HepG2 (cell line): ENCODE measurements around the gene OBSL1. TPM values are rescaled to one million over a fixed set of nuclear protein-coding genes. Genes with fewer than 3 reads are reported as not detected.
A peak's percentile ranks its signal among the peaks of the same experiment; 100 is the strongest.

ENCODE experiments used
- ATF7 ChIP-seq, 2 experiments: fragments of 450-650 bp in 1 of 2; sonication (generic) in 1 of 2; formaldehyde crosslinking in 1 of 2; IDR thresholded peaks; 2 replicates each; pipeline versions ENCODE4 v1.4.0 to v1.6.1; 2016 to 2020; ENCODE audit warnings: antibody characterized with exemption in 1 of 2, mild to moderate bottlenecking in 1 of 2, missing genetic modification reagents in 1 of 2
- ISL2 ChIP-seq: sonication (generic); formaldehyde crosslinking; IDR thresholded peaks from 2 replicates; pipeline ENCODE4 v1.5.0; 2020; ENCODE audit warnings: missing genetic modification reagents
- KMT2B ChIP-seq: IDR thresholded peaks from 2 replicates; pipeline ENCODE4 v1.6.1; 2016; ENCODE audit warnings: missing genetic modification reagents, missing compliant biosample characterization
- MED1 ChIP-seq: sonication (generic); formaldehyde crosslinking; IDR thresholded peaks from 2 replicates; pipeline ENCODE4 v1.4.0; 2020; ENCODE audit warnings: missing genetic modification reagents
- NFATC3 ChIP-seq: sonication (generic); formaldehyde crosslinking; IDR thresholded peaks from 2 replicates; pipeline ENCODE4 v1.5.1; 2020; ENCODE audit warnings: mild to moderate bottlenecking, missing genetic modification reagents
- NPAS2 ChIP-seq: sonication (generic); formaldehyde crosslinking; IDR thresholded peaks from 2 replicates; pipeline ENCODE4 v1.8.0; 2022; ENCODE audit warnings: mild to moderate bottlenecking, missing genetic modification reagents, borderline replicate concordance
- NR1H2 ChIP-seq: sonication (generic); formaldehyde crosslinking; IDR thresholded peaks from 2 replicates; pipeline ENCODE4 v1.8.1; 2022; ENCODE audit warnings: low read depth, missing genetic modification reagents, borderline replicate concordance
- TAF15 ChIP-seq: fragments of 200-400 bp; formaldehyde crosslinking; IDR thresholded peaks from one replicate; pipeline ENCODE4 v1.6.1; 2018; ENCODE audit warnings: mild to moderate bottlenecking, low read depth, low read length; ENCODE audit not compliant: poor library complexity, severe bottlenecking
- XBP1 ChIP-seq: sonication (generic); formaldehyde crosslinking; IDR thresholded peaks from 2 replicates; pipeline ENCODE4 v1.5.0; 2020; ENCODE audit warnings: missing genetic modification reagents
- ZBTB14 ChIP-seq: sonication (generic); formaldehyde crosslinking; IDR thresholded peaks from 2 replicates; pipeline ENCODE4 v1.4.0; 2020; ENCODE audit warnings: missing genetic modification reagents
- ZNF230 ChIP-seq: sonication (generic); formaldehyde crosslinking; IDR thresholded peaks from 2 replicates; pipeline ENCODE4 v1.4.0; 2020; ENCODE audit warnings: mild to moderate bottlenecking, missing genetic modification reagents
- ZNF570 ChIP-seq: sonication (generic); formaldehyde crosslinking; IDR thresholded peaks from 2 replicates; pipeline ENCODE4 v1.4.0; 2020; ENCODE audit warnings: mild to moderate bottlenecking, missing genetic modification reagents, borderline replicate concordance
- ZNF639 ChIP-seq: conservative IDR thresholded peaks from 2 replicates; pipeline ENCODE4 v1.6.1; 2018; ENCODE audit warnings: missing genetic modification reagents
- ZNF644 ChIP-seq: IDR thresholded peaks from 2 replicates; pipeline ENCODE4 v1.6.1; 2016; ENCODE audit warnings: low read depth
- polyA plus RNA-seq, 8 experiments: library from polyadenylated mRNA; depleted of rRNA in 3 of 8; stranded (reverse) in 7 of 8; unstranded in 1 of 8; fragments of >200 nt; fragmentation: Illumina TruSeq in 4 of 8; extraction: Trizol in 4 of 8; gene quantifications; 2 replicates each; pipeline versions ENCODE4 v1.2.1 to v1.2.3, GENCODE V29; 2011 to 2016; ENCODE audit warnings: low read depth in 4 of 8, missing spikeins in 1 of 8, mixed read lengths in 1 of 8; ENCODE audit not compliant: insufficient read depth in 1 of 8
- total RNA-seq, 5 experiments: library from RNA; depleted of rRNA; stranded (reverse); fragments of >200 nt; fragmentation: Illumina TruSeq; extraction: Trizol; gene quantifications; 2 replicates each; pipeline ENCODE4 v1.2.3, GENCODE V29; 2016; ENCODE audit warnings: low read depth in 1 of 5
- TF ChIP-seq, protein P1 (sequence below): sonication (generic); formaldehyde crosslinking; IDR thresholded peaks from 2 replicates; pipeline ENCODE4 v1.9.0; 2021; ENCODE audit warnings: mild to moderate bottlenecking, missing genetic modification reagents
- TF ChIP-seq, protein P2 (sequence below): sonication (generic); formaldehyde crosslinking; conservative IDR thresholded peaks from 2 replicates; pipeline ENCODE4 v1.8.1; 2023; ENCODE audit warnings: missing genetic modification reagents
- TF ChIP-seq, protein P3 (sequence below): sonication (generic); formaldehyde crosslinking; IDR thresholded peaks from 2 replicates; pipeline ENCODE4 v1.8.0; 2022; ENCODE audit warnings: mild to moderate bottlenecking, missing genetic modification reagents, moderate library complexity

The OBSL1 gene
- total and polyA plus RNA-seq, 2 of the 13 experiments (the other 11 are each of a cell fraction or from before 2014, with no cell fraction given) = 86.7 to 218 TPM

GRCh38 chr2:219576505-219577388, 5.4 kb upstream of the OBSL1 start (continued):
- TF ChIP-seq, protein P1, sequence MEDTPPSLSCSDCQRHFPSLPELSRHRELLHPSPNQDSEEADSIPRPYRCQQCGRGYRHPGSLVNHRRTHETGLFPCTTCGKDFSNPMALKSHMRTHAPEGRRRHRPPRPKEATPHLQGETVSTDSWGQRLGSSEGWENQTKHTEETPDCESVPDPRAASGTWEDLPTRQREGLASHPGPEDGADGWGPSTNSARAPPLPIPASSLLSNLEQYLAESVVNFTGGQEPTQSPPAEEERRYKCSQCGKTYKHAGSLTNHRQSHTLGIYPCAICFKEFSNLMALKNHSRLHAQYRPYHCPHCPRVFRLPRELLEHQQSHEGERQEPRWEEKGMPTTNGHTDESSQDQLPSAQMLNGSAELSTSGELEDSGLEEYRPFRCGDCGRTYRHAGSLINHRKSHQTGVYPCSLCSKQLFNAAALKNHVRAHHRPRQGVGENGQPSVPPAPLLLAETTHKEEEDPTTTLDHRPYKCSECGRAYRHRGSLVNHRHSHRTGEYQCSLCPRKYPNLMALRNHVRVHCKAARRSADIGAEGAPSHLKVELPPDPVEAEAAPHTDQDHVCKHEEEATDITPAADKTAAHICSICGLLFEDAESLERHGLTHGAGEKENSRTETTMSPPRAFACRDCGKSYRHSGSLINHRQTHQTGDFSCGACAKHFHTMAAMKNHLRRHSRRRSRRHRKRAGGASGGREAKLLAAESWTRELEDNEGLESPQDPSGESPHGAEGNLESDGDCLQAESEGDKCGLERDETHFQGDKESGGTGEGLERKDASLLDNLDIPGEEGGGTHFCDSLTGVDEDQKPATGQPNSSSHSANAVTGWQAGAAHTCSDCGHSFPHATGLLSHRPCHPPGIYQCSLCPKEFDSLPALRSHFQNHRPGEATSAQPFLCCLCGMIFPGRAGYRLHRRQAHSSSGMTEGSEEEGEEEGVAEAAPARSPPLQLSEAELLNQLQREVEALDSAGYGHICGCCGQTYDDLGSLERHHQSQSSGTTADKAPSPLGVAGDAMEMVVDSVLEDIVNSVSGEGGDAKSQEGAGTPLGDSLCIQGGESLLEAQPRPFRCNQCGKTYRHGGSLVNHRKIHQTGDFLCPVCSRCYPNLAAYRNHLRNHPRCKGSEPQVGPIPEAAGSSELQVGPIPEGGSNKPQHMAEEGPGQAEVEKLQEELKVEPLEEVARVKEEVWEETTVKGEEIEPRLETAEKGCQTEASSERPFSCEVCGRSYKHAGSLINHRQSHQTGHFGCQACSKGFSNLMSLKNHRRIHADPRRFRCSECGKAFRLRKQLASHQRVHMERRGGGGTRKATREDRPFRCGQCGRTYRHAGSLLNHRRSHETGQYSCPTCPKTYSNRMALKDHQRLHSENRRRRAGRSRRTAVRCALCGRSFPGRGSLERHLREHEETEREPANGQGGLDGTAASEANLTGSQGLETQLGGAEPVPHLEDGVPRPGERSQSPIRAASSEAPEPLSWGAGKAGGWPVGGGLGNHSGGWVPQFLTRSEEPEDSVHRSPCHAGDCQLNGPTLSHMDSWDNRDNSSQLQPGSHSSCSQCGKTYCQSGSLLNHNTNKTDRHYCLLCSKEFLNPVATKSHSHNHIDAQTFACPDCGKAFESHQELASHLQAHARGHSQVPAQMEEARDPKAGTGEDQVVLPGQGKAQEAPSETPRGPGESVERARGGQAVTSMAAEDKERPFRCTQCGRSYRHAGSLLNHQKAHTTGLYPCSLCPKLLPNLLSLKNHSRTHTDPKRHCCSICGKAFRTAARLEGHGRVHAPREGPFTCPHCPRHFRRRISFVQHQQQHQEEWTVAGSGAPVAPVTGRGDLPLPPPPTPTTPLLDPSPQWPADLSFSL (CRISPR knock-in tag) = peak; percentile 99
- TF ChIP-seq NPAS2 (no peak), ZNF570 (CRISPR knock-in tag) (0 out of 2 replicates have a peak, but pooled peaks have one; percentile 30), MED1 (CRISPR knock-in tag) (peak; percentile 99), NR1H2 (CRISPR knock-in tag) (peak; percentile 78; the same call in 1 of the 2 replicates), KMT2B (CRISPR knock-in tag) (peak; percentile 59; the same call in 1 of the 2 replicates), ZNF230 (CRISPR knock-in tag) (peak; percentile 96; the same call in 1 of the 2 replicates), TAF15 (no peak), ATF7 (IDR thresholded peaks at IDR 0.05) (no peak; the same call in none of the 2 replicates), ATF7 (CRISPR knock-in tag; IDR thresholded peaks at IDR 0.05) (no peak; the same call in none of the 2 replicates), NFATC3 (CRISPR knock-in tag) (no peak; the same call in 1 of the 2 replicates), ZBTB14 (CRISPR knock-in tag) (no peak), ZNF639 (peak; percentile 78), ZNF644 (CRISPR knock-in tag) (peak; percentile 89), ISL2 (CRISPR knock-in tag) (peak; percentile 91), XBP1 (CRISPR knock-in tag) (peak; percentile 80; the same call in 1 of the 2 replicates)
- TF ChIP-seq, protein P2, sequence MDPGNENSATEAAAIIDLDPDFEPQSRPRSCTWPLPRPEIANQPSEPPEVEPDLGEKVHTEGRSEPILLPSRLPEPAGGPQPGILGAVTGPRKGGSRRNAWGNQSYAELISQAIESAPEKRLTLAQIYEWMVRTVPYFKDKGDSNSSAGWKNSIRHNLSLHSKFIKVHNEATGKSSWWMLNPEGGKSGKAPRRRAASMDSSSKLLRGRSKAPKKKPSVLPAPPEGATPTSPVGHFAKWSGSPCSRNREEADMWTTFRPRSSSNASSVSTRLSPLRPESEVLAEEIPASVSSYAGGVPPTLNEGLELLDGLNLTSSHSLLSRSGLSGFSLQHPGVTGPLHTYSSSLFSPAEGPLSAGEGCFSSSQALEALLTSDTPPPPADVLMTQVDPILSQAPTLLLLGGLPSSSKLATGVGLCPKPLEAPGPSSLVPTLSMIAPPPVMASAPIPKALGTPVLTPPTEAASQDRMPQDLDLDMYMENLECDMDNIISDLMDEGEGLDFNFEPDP (CRISPR knock-in tag) = no peak
- TF ChIP-seq, protein P3, sequence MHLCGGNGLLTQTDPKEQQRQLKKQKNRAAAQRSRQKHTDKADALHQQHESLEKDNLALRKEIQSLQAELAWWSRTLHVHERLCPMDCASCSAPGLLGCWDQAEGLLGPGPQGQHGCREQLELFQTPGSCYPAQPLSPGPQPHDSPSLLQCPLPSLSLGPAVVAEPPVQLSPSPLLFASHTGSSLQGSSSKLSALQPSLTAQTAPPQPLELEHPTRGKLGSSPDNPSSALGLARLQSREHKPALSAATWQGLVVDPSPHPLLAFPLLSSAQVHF (CRISPR knock-in tag) = no peak
